Mesenchymal stem cell (in vitro differentiated cells and primary cell): ENCODE results near the gene CLIP2.

ENCODE experiments used
- DNase-seq: peaks from one replicate; pipeline ENCODE4 v3.0.0-alpha.2; 2013
- H2AFZ ChIP-seq: one replicate; pipeline ENCODE4 v1.6.1; 2013; ENCODE audit warnings: low read depth, mild to moderate bottlenecking, control low read depth, inconsistent platforms, low read length, moderate library complexity
- H2AK5ac ChIP-seq: 2 replicates; pipeline ENCODE4 v1.6.1; 2013; ENCODE audit warnings: low read length, moderate library complexity, mild to moderate bottlenecking, inconsistent platforms; ENCODE audit not compliant: severe bottlenecking
- H2BK120ac ChIP-seq: one replicate; pipeline ENCODE4 v1.6.1; 2013; ENCODE audit warnings: low read depth, mild to moderate bottlenecking, inconsistent platforms, low read length, moderate library complexity
- H2BK12ac ChIP-seq, 2 experiments: one replicate each; pipeline ENCODE4 v1.6.1; 2013; ENCODE audit warnings: inconsistent platforms in 2 of 2, low read length in 2 of 2, mild to moderate bottlenecking in 2 of 2, moderate library complexity in 2 of 2, control low read depth in 1 of 2
- H2BK15ac ChIP-seq: one replicate; pipeline ENCODE4 v1.6.1; 2013; ENCODE audit warnings: mild to moderate bottlenecking, low read depth, inconsistent platforms; ENCODE audit not compliant: poor library complexity, severe bottlenecking
- H2BK5ac ChIP-seq: 2 replicates; pipeline ENCODE4 v1.6.1; 2013; ENCODE audit warnings: low read depth, mild to moderate bottlenecking, low read length, control low read depth, inconsistent platforms; ENCODE audit not compliant: poor library complexity, severe bottlenecking
- H3K14ac ChIP-seq, 2 experiments: one replicate each; pipeline ENCODE4 v1.6.1; 2013; ENCODE audit warnings: inconsistent platforms in 2 of 2, low read length in 2 of 2, control low read depth in 1 of 2, mild to moderate bottlenecking in 1 of 2, moderate library complexity in 1 of 2
- H3K18ac ChIP-seq, 2 experiments: one replicate each; pipeline ENCODE4 v1.6.1; 2013; ENCODE audit warnings: inconsistent platforms in 2 of 2, low read length in 2 of 2, control low read depth in 1 of 2, low read depth in 1 of 2, mild to moderate bottlenecking in 1 of 2
- H3K23ac ChIP-seq, 2 experiments: one replicate each; pipeline ENCODE4 v1.6.1; 2013; ENCODE audit warnings: inconsistent platforms in 2 of 2, low read length in 2 of 2, mild to moderate bottlenecking in 2 of 2, moderate library complexity in 2 of 2, control low read depth in 1 of 2
- H3K27ac ChIP-seq: 2 replicates; pipeline ENCODE4 v1.5.1; 2013; ENCODE audit warnings: mild to moderate bottlenecking, moderate library complexity, low read length, control low read depth, inconsistent platforms; ENCODE audit not compliant: poor library complexity, severe bottlenecking
- H3K27me3 ChIP-seq, 2 experiments: 2 replicates each; pipeline versions ENCODE4 v1.6.1 to v1.7.0; 2013; ENCODE audit warnings: low read length in 2 of 2, mild to moderate bottlenecking in 2 of 2, moderate library complexity in 2 of 2, control low read depth in 1 of 2, inconsistent platforms in 1 of 2; ENCODE audit not compliant: control insufficient read depth in 1 of 2, insufficient read depth in 1 of 2
- H3K36me3 ChIP-seq, 2 experiments: 2 replicates each; pipeline versions ENCODE4 v1.6.1 to v1.7.0; 2013; ENCODE audit warnings: low read length in 2 of 2, control low read depth in 1 of 2, inconsistent platforms in 1 of 2, low read depth in 1 of 2, mild to moderate bottlenecking in 1 of 2; ENCODE audit not compliant: insufficient read depth in 2 of 2, control insufficient read depth in 1 of 2
- H3K4ac ChIP-seq, 2 experiments: one replicate each; pipeline ENCODE4 v1.6.1; 2013; ENCODE audit warnings: inconsistent platforms in 2 of 2, low read length in 2 of 2, mild to moderate bottlenecking in 2 of 2, moderate library complexity in 2 of 2, control low read depth in 1 of 2, low read depth in 1 of 2
- H3K4me1 ChIP-seq: 2 replicates; pipeline ENCODE4 v1.6.1; 2013; ENCODE audit warnings: low read depth, low read length, control low read depth; ENCODE audit not compliant: control insufficient read depth, insufficient read depth
- H3K4me2 ChIP-seq: 2 replicates; pipeline ENCODE4 v1.6.1; 2013; ENCODE audit warnings: low read length, mild to moderate bottlenecking, inconsistent platforms; ENCODE audit not compliant: poor library complexity, severe bottlenecking
- H3K4me3 ChIP-seq, 2 experiments: 2 replicates each; pipeline versions ENCODE4 v1.5.1 to v1.7.0; 2013; ENCODE audit warnings: low read length in 2 of 2, mild to moderate bottlenecking in 2 of 2, control low read depth in 1 of 2, low read depth in 1 of 2; ENCODE audit not compliant: insufficient read depth in 1 of 2
- H3K79me1 ChIP-seq: replicated peaks from 2 replicates; pipeline ENCODE4 v1.6.1; 2013; ENCODE audit warnings: mild to moderate bottlenecking, control low read depth, low read length, inconsistent platforms; ENCODE audit not compliant: poor library complexity, severe bottlenecking
- H3K9ac ChIP-seq: 2 replicates; pipeline ENCODE4 v1.7.0; 2013; ENCODE audit warnings: mild to moderate bottlenecking, low read length, moderate library complexity
- H3K9me3 ChIP-seq: 2 replicates; pipeline ENCODE4 v1.7.0; 2013; ENCODE audit warnings: mild to moderate bottlenecking, low read length; ENCODE audit not compliant: control insufficient read depth
- H4K8ac ChIP-seq: one replicate; pipeline ENCODE4 v1.6.1; 2013; ENCODE audit warnings: inconsistent platforms, mild to moderate bottlenecking, low read length, moderate library complexity
- H4K91ac ChIP-seq: one replicate; pipeline ENCODE4 v1.6.1; 2013; ENCODE audit warnings: mild to moderate bottlenecking, low read length, inconsistent platforms
- WGBS: methylation state at CpG from one replicate; pipeline ENCODE4 v1.1.7; 2013; ENCODE audit warnings: mixed read lengths; 5-methylcytosine and 5-hydroxymethylcytosine counted together

CLIP2 gene

DNA sequence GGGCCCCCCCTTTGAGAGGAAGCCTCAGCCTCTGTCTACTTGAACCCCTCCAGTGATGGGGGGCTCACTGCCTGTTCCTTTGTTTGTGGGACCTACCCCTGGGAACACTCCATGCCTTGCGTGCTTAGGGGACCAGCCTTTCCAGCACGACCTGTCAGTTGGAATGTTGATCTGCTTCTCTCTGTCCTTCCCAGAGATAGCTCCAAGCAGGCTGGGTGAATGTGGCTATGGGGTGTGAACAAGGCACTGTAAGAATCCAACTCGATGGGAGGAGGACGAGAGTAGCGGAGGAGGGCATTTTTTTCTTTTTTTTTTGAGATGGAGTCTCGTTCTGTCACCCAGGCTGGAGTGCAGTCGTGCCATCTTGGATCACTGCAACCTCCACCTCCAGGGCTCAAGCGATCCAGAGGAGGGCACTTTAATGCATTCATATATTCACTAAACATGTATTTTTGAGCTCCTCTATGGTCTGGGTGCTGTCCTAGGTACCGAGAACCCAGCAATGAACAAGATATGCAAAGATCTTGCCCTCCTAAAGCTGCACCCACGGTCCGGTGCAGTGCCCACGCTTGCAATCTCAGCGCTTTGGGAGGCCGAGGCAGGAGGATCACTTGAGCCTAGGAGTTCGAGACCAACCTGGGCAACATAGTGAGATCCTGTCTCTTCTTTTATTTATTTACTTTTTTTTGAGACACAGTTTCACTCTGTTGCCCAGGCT, 8.5 kb downstream of the CLIP2 start:
- Histone ChIP-seq H3K79me1 (peaks cover 35% of the 10 kb centered on the region), H3K18ac (no peak overlapping the region), H3K4ac (no peak overlapping the region), H3K27me3 (no peaks in the 10 kb centered on the region), H2BK120ac (no peak overlapping the region), H2BK5ac (no peak overlapping the region), H3K27ac (no peak overlapping the region), H3K4me2 (no peak overlapping the region), H3K23ac (no peak overlapping the region), H3K14ac (no peak overlapping the region), H2AFZ (no peak overlapping the region), H4K91ac (no peak overlapping the region), H2BK15ac (no peak overlapping the region), H4K8ac (no peak overlapping the region), H3K36me3 (peaks cover 0 to 18% of the 10 kb centered on the region in 2 experiments), H3K4me3 (no peak overlapping the region), H3K9me3 (peaks cover 2% of the 10 kb centered on the region), H3K9ac (no peak overlapping the region), H3K4me1 (peaks cover 9% of the 10 kb centered on the region), H2AK5ac (no peak overlapping the region), H2BK12ac (no peak overlapping the region)
- DNase-seq, result no peak
- WGBS, result 96% methylated on average over 15 of the region's 15 CpGs

DNA sequence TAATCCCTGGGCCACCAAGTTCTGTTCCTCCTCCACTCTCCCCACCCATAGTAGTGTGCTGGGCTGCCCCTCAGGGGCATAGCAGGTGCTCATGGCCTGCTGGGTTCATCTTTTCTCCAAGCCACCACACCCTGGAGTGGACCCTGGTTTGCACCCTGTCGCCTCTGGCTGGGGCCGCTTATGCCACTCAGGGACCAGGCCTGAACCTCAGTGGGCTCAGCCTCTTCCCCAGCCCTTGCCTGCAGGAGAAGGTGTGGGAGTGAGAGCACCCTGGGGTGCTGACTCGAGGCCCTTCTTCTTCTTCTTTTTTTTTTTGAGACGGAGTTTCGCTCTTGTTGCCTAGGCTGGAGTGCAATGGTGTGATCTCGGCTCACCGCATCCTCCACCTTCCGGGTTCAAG, 10.2 kb downstream of the CLIP2 start:
- H3K4me2 ChIP-seq, result no peak overlapping the region
- peak overlapping the region in 1 of 2 experiments; percentile 31 for H2BK12ac ChIP-seq
- peaks cover 12% of the 10 kb centered on the region for H3K4me1 ChIP-seq
- H2BK15ac ChIP-seq, result peak overlapping the region; percentile 36
- peaks cover 41% of the 10 kb centered on the region for H3K79me1 ChIP-seq
- H2BK120ac ChIP-seq, result no peak overlapping the region
- H3K27me3 ChIP-seq, result no peaks in the 10 kb centered on the region
- H3K14ac ChIP-seq, result no peak overlapping the region
- H3K27ac ChIP-seq, result no peak overlapping the region
- H4K8ac ChIP-seq, result no peak overlapping the region
- no peak overlapping the region for H3K18ac ChIP-seq
- no peak overlapping the region for H3K9ac ChIP-seq
- DNase-seq, result no peak
- no peak overlapping the region for H3K23ac ChIP-seq
- no peak overlapping the region for H2AFZ ChIP-seq
- H2AK5ac ChIP-seq, result no peak overlapping the region
- peaks cover 2% of the 10 kb centered on the region for H3K9me3 ChIP-seq
- no peak overlapping the region for H3K4me3 ChIP-seq
- no peak overlapping the region for H4K91ac ChIP-seq
- H2BK5ac ChIP-seq, result no peak overlapping the region
- no peak overlapping the region for H3K4ac ChIP-seq
- H3K36me3 ChIP-seq, result peaks cover 0 to 14% of the 10 kb centered on the region in 2 experiments
- 89% methylated on average over 5 of the region's 8 CpGs for WGBS

DNA sequence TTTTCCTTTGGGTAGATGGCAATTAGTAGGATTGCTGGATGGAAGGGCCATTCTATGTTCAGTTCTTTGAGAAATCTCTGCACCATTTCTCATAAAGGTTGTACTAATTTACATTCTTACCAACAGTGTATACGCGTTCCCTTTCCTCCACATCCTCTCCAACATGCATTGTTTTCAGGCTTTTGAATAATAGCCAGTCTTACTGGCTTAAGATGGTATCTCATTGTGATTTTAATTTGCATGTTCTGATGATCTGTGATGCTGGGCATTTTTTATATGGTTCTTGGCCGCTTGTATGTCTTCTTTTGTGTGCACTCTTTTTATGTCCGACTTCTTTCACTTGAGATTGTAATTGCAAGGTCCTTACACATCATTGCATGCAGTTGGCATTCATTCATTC, 11.7 kb downstream of the CLIP2 start:
- Histone ChIP-seq H3K9me3 (peaks cover 2% of the 10 kb centered on the region), H2BK120ac (no peak overlapping the region), H4K91ac (no peak overlapping the region), H3K18ac (no peak overlapping the region), H2BK5ac (no peak overlapping the region), H3K4me2 (no peak overlapping the region), H4K8ac (no peak overlapping the region), H2AK5ac (no peak overlapping the region), H3K23ac (no peak overlapping the region), H3K9ac (no peak overlapping the region), H3K27ac (no peak overlapping the region), H3K36me3 (peaks cover 0 to 14% of the 10 kb centered on the region in 2 experiments), H3K4me1 (peaks cover 18% of the 10 kb centered on the region), H3K4me3 (no peak overlapping the region), H3K14ac (no peak overlapping the region), H2AFZ (no peak overlapping the region), H2BK12ac (no peak overlapping the region), H3K27me3 (no peaks in the 10 kb centered on the region), H3K4ac (no peak overlapping the region), H3K79me1 (peaks cover 39% of the 10 kb centered on the region), H2BK15ac (no peak overlapping the region)
- WGBS, result 100% methylated on average over 1 of the region's 4 CpGs
- DNase-seq, result no peak

DNA sequence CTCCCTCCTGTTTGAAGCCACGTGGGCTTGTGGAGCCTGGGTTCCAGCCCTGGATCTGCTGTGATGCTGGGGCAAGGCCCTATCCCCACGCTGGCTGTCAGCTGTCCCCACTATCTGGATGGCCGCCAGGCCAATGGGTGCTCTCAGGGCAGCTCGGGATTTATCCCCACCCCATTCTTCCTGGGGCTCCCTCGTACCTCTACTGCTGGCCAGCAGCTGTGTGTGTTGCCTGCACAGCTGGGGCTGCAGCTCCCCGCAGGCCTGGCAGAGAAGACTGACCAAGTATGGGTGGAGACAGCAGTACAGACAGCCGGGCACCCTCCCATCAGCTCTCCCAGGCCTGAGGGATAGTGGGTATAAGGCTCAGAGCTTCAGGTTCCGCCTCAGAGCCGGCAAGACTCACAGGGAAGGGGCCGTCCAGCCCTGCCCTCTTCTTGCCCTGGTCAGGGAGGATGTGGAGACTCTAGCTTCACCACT, 13.6 kb downstream of the CLIP2 start:
- H3K9ac ChIP-seq, result no peak overlapping the region
- H3K79me1 ChIP-seq, result peaks cover 35% of the 10 kb centered on the region
- H2AFZ ChIP-seq, result no peak overlapping the region
- whole genome bisulfite sequencing, result 83% methylated on average over 10 of the region's 10 CpGs
- H3K27me3 ChIP-seq, result no peaks in the 10 kb centered on the region
- no peak overlapping the region for H2BK120ac ChIP-seq
- H2BK12ac ChIP-seq, result no peak overlapping the region
- H3K4me1 ChIP-seq, result peaks cover 32% of the 10 kb centered on the region
- no peak overlapping the region for H2BK5ac ChIP-seq
- no peak overlapping the region for H3K27ac ChIP-seq
- H2AK5ac ChIP-seq, result no peak overlapping the region
- H3K36me3 ChIP-seq, result peaks cover 0 to 6% of the 10 kb centered on the region in 2 experiments
- no peak overlapping the region for H4K91ac ChIP-seq
- DNase-seq, result no peak
- H3K9me3 ChIP-seq, result no peaks in the 10 kb centered on the region
- H3K18ac ChIP-seq, result peak overlapping the region in 1 of 2 experiments; percentile 14
- H3K23ac ChIP-seq, result no peak overlapping the region
- no peak overlapping the region for H3K4me2 ChIP-seq
- no peak overlapping the region for H3K4ac ChIP-seq
- H4K8ac ChIP-seq, result peak overlapping the region; percentile 24
- H3K14ac ChIP-seq, result no peak overlapping the region
- no peak overlapping the region for H2BK15ac ChIP-seq
- H3K4me3 ChIP-seq, result no peak overlapping the region
